Natural killer cell (primary cell): Measurements from ENCODE around the gene SNUPN. TPM values are rescaled to one million over a fixed set of nuclear protein-coding genes. Genes with fewer than 3 reads are reported as not detected.

Experiments used
- ATAC-seq, 3 donors: fragments of 150-1000 bp in 2 of 3; fragments of 200-7000 bp in 1 of 3; cut with Tn5 transposase; 1 replicate in 1 of 3; 2 replicates in 2 of 3; pipeline ENCODE4 v1.10.0; 2021; ENCODE audit warnings: mild to moderate bottlenecking in 2 of 3, moderate library complexity in 2 of 3
- DNase-seq, 2 donors: peaks; one replicate each; pipeline versions ENCODE4 v3.0.0 to v3.0.0-alpha.2; 2013 to 2021; ENCODE audit warnings: mixed read lengths in 1 of 2
- H3K27ac ChIP-seq: one replicate; pipeline ENCODE4 v1.5.1; 2013; ENCODE audit warnings: mild to moderate bottlenecking, low read length
- H3K27me3 ChIP-seq: one replicate; pipeline ENCODE4 v1.6.1; 2013; ENCODE audit warnings: low read length; ENCODE audit not compliant: control insufficient read depth, insufficient read depth
- H3K36me3 ChIP-seq: one replicate; pipeline ENCODE4 v1.6.1; 2013; ENCODE audit warnings: low read length; ENCODE audit not compliant: control insufficient read depth, insufficient read depth
- H3K4me1 ChIP-seq: one replicate; pipeline ENCODE4 v1.6.1; 2013; ENCODE audit warnings: low read length; ENCODE audit not compliant: control insufficient read depth, insufficient read depth
- H3K4me3 ChIP-seq: one replicate; pipeline ENCODE4 v1.5.1; 2013; ENCODE audit warnings: low read length
- H3K9me3 ChIP-seq: one replicate; pipeline ENCODE4 v1.6.1; 2013; ENCODE audit warnings: low read length; ENCODE audit not compliant: control insufficient read depth, insufficient read depth
- H3K27ac Mint-ChIP-seq, 2 donors: one replicate each; pipeline ENCODE4 v1.8.0; 2022; ENCODE audit warnings: mild to moderate bottlenecking in 2 of 2, mixed read lengths in 2 of 2, moderate library complexity in 1 of 2
- H3K27me3 Mint-ChIP-seq, 2 donors: one replicate each; pipeline ENCODE4 v1.8.0; 2022; ENCODE audit warnings: low read depth in 2 of 2, mixed read lengths in 2 of 2
- H3K36me3 Mint-ChIP-seq: one replicate; pipeline ENCODE4 v1.8.0; 2022; ENCODE audit warnings: mixed read lengths
- H3K4me1 Mint-ChIP-seq, 2 donors: one replicate each; pipeline ENCODE4 v1.8.0; 2022; ENCODE audit warnings: mixed read lengths in 2 of 2
- H3K4me3 Mint-ChIP-seq: one replicate; pipeline ENCODE4 v1.8.0; 2022; ENCODE audit warnings: mild to moderate bottlenecking, moderate library complexity, mixed read lengths
- H3K9me3 Mint-ChIP-seq, 2 donors: one replicate each; pipeline ENCODE4 v1.8.0; 2022; ENCODE audit warnings: mixed read lengths in 2 of 2
- WGBS: methylation state at CpG from one replicate; pipeline ENCODE4 v1.1.7; 2013; ENCODE audit warnings: missing lambda C conversion rate; ENCODE audit not compliant: insufficient coverage; 5-methylcytosine and 5-hydroxymethylcytosine counted together
- intact Hi-C: fragments of 100-400 bp; cut with micrococcal nuclease; formaldehyde crosslinking; loops from one replicate; pipeline ENCODE4 v1.14.2; 2022
- total RNA-seq, 4 donors: library from RNA; stranded (reverse); fragments of 120-200 nt in 1 of 4; gene quantifications; one replicate each; pipeline versions ENCODE4 v1.2.3 to v1.2.4, GENCODE V29; 2013 to 2022
- TF ChIP-seq, protein P1 (sequence below): fragments of 200-600 bp; IDR thresholded peaks from one replicate; pipeline ENCODE4 v1.8.0; 2022; ENCODE audit warnings: antibody characterized with exemption

SNUPN gene
- total RNA-seq, 3 donors from 2014 or later (not counting 1 experiment from before 2014, with no cell fraction given): 13.8 to 20.7 (median 14.8) TPM

DNA sequence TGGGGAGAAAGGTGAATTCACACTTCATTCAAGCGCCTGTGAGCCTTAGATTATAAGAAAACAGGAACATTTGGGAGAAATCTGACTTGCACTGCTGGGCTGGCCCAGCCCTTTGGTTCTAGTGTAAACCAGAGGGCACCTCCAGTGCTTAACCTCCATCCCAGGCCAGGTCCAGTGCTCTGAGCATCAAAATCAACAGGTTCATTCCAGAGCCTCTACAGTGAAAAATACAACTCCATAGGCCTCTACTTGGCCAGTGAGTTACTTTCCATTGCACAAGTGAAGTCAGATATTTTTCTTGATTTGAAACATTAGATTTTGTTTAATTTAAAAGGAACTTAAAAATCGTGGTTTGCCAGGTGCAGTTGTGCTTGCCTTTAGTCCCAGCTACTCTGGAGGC, 3.0 kb downstream of the SNUPN start:
- no peak overlapping the region for H3K27ac ChIP-seq
- TF ChIP-seq, protein P1, sequence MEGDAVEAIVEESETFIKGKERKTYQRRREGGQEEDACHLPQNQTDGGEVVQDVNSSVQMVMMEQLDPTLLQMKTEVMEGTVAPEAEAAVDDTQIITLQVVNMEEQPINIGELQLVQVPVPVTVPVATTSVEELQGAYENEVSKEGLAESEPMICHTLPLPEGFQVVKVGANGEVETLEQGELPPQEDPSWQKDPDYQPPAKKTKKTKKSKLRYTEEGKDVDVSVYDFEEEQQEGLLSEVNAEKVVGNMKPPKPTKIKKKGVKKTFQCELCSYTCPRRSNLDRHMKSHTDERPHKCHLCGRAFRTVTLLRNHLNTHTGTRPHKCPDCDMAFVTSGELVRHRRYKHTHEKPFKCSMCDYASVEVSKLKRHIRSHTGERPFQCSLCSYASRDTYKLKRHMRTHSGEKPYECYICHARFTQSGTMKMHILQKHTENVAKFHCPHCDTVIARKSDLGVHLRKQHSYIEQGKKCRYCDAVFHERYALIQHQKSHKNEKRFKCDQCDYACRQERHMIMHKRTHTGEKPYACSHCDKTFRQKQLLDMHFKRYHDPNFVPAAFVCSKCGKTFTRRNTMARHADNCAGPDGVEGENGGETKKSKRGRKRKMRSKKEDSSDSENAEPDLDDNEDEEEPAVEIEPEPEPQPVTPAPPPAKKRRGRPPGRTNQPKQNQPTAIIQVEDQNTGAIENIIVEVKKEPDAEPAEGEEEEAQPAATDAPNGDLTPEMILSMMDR: no peak
- intact Hi-C loops: loop anchor here (10.0 kb wide), 1 partner anchor 48 kb away; the partner anchor contains the start of gene PTPN9
- no peak overlapping the region for H3K4me3 Mint-ChIP-seq
- H3K4me1 ChIP-seq: peaks cover 21% of the 10 kb centered on the region
- H3K27ac Mint-ChIP-seq: peak overlapping the region in 1 of 2 donors; percentile 21
- no peaks in the 10 kb centered on the region for H3K27me3 ChIP-seq
- no peaks in the 10 kb centered on the region for H3K27me3 Mint-ChIP-seq
- H3K9me3 Mint-ChIP-seq: no peaks in the 10 kb centered on the region
- H3K9me3 ChIP-seq: no peaks in the 10 kb centered on the region
- no peak for DNase-seq
- ATAC-seq: no peak
- peaks cover 14% of the 10 kb centered on the region for H3K36me3 ChIP-seq
- 81% methylated on average over 2 of the region's 2 CpGs for WGBS
- peaks cover 27 to 29% of the 10 kb centered on the region in 2 donors for H3K4me1 Mint-ChIP-seq
- no peak overlapping the region for H3K4me3 ChIP-seq
- H3K36me3 Mint-ChIP-seq: no peaks in the 10 kb centered on the region

DNA sequence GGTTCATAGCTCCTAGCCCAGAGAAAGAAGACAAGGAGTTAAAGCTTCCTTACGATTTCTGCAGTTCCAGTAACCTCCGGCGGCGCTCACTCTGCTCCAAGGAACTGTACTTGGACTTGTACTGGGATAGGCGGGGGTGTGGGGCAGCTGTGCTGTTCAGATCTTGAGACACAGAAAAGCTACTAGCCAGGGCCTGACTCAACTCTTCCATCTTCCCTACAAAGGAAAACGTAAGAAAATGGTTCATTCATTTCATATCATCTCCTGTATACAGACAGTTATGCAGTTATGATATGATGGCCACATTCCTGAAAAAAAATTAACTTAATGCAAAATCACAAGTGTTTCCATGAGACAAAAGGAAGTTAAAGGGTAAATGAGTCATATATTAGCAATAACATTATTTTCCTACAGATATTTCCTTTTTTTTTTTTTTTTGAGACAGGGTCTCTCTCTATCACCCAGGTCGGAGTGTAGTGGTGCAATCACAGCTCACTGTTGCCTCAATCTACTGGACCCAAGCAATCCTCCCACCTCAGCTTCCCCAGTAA, 4.6 kb downstream of the SNUPN start:
- H3K36me3 ChIP-seq: peaks cover 29% of the 10 kb centered on the region
- no peaks in the 10 kb centered on the region for H3K9me3 Mint-ChIP-seq
- H3K27ac ChIP-seq: no peak overlapping the region
- H3K27me3 Mint-ChIP-seq: no peaks in the 10 kb centered on the region
- H3K27me3 ChIP-seq: no peaks in the 10 kb centered on the region
- no peak for ATAC-seq
- peaks cover 16% of the 10 kb centered on the region for H3K4me1 ChIP-seq
- WGBS: 66% methylated on average over 7 of the region's 7 CpGs
- H3K4me3 ChIP-seq: no peak overlapping the region
- no peaks in the 10 kb centered on the region for H3K36me3 Mint-ChIP-seq
- intact Hi-C loops: loop anchor here (10.0 kb wide), 1 partner anchor 46 kb away; the partner anchor contains the start of gene PTPN9
- peak overlapping the region; percentile 21 to 71 for H3K27ac Mint-ChIP-seq
- H3K4me1 Mint-ChIP-seq: peaks cover 20 to 23% of the 10 kb centered on the region in 2 donors
- H3K9me3 ChIP-seq: no peaks in the 10 kb centered on the region
- DNase-seq: no peak
- TF ChIP-seq, protein P1: no peak
- H3K4me3 Mint-ChIP-seq: peak overlapping the region; percentile 55

DNA sequence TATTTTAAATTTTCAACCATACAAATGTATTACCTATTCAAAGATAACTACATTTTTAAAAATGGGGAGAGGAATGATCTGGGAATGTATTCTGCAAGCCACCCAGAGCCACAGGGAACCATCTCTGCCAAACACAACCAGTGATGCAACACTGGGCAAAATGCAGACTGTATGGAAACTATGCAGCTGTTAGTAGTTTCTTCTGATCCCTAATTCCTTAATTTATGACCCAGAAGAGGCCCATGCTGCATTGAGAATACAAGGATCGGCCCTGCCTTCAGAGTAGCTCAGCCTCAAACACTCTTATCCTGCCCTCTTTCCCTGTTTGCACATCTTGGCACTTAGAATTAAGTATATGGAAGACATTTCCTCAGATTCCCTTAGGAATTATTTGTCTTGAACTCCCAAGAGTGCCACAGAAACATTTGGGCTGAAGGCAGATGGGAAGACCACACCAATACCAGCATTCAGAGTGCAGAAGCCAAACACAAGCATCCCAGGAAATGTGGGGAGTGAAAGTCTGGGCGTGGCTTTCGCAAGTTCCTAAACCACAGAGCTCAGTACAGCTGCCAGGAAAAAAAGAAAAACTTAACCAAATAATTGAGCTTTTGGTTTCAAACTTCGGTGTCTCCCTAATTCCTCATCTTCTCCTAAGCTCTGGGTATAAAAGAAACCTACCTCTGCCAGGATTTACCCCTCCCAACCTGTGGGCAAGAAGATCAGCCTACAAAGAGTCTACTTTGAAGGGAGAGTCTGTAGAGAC, 5.3 kb downstream of the SNUPN start:
- H3K27ac Mint-ChIP-seq: peak overlapping the region; percentile 21 to 71
- WGBS: 15% methylated on average over 4 of the region's 4 CpGs
- peaks cover 18% of the 10 kb centered on the region in 2 donors for H3K4me1 Mint-ChIP-seq
- no peak overlapping the region for H3K4me3 Mint-ChIP-seq
- H3K4me3 ChIP-seq: no peak overlapping the region
- H3K9me3 Mint-ChIP-seq: no peaks in the 10 kb centered on the region
- H3K9me3 ChIP-seq: no peaks in the 10 kb centered on the region
- intact Hi-C loops: loop anchor here (10.0 kb wide), 1 partner anchor 45 kb away; the partner anchor contains the start of gene PTPN9
- H3K27me3 Mint-ChIP-seq: no peaks in the 10 kb centered on the region
- peaks cover 14% of the 10 kb centered on the region for H3K4me1 ChIP-seq
- H3K36me3 ChIP-seq: peaks cover 33% of the 10 kb centered on the region
- TF ChIP-seq, protein P1: no peak
- H3K27me3 ChIP-seq: no peaks in the 10 kb centered on the region
- ATAC-seq (no peak), DNase-seq (no peak)
- no peak overlapping the region for H3K27ac ChIP-seq
- H3K36me3 Mint-ChIP-seq: no peaks in the 10 kb centered on the region
